GF-D8 (cell line): ENCODE measurements around the gene FAM25A.
A peak's percentile ranks its signal among the peaks of the same experiment; 100 is the strongest.
"Not testable (repeated sequence)": the region's sequence is repeated elsewhere in the genome, so short reads cannot be mapped to it uniquely, and the experiment has no call there.

ENCODE experiments used
- DNase-seq: peaks from one replicate; lab custom pipeline; 2025; lab: John Stamatoyannopoulos, UW

FAM25A gene

GRCh38 chr10:87013528-87013927 is 6.6 kb upstream of the FAM25A start:
- not testable (repeated sequence) for DNase-seq

GRCh38 chr10:87014986-87015716 is 4.9 kb upstream of the FAM25A start:
- not testable (repeated sequence) for DNase-seq

- DNase-seq, result not testable (repeated sequence)
Observed at GRCh38 chr10:87018127-87018526, 2.0 kb upstream of the FAM25A start.

- not testable (repeated sequence) for DNase-seq
Observed at GRCh38 chr10:87019066-87019465, 1.0 kb upstream of the FAM25A start.

GRCh38 chr10:87019504-87019903 is 590 bp upstream of the FAM25A start:
- DNase-seq, result not testable (repeated sequence)

- DNase-seq, result peak; percentile 42
Observed at GRCh38 chr10:87025285-87025958, 5.3 kb downstream of the FAM25A start.

GRCh38 chr10:87026747-87027508 is 6.8 kb downstream of the FAM25A start:
- not testable (repeated sequence) for DNase-seq

GRCh38 chr10:87030419-87030818 is 10.3 kb downstream of the FAM25A start:
- DNase-seq, result not testable (repeated sequence)

- DNase-seq, result no peak
Observed at GRCh38 chr10:87030912-87031635, 11.0 kb downstream of the FAM25A start.

GRCh38 chr10:87036623-87037022 is 16.5 kb downstream of the FAM25A start:
- DNase-seq, result no peak

- no peak for DNase-seq
Observed at GRCh38 chr10:87038286-87038717, 18.2 kb downstream of the FAM25A start.

GRCh38 chr10:87038786-87039185 is 18.7 kb downstream of the FAM25A start:
- no peak for DNase-seq

GRCh38 chr10:87043579-87043978 is 23.5 kb downstream of the FAM25A start:
- not testable (repeated sequence) for DNase-seq

- no peak for DNase-seq
Observed at GRCh38 chr10:87045434-87045938, 25.4 kb downstream of the FAM25A start.

GRCh38 chr10:87053111-87053510 is 33.0 kb downstream of the FAM25A start:
- no peak for DNase-seq

GRCh38 chr10:87053577-87054181 is 33.6 kb downstream of the FAM25A start:
- no peak for DNase-seq

GRCh38 chr10:87054373-87055295 is 34.5 kb downstream of the FAM25A start:
- no peak for DNase-seq

GRCh38 chr10:87058171-87058570 is 38.1 kb downstream of the FAM25A start:
- DNase-seq, result no peak

GRCh38 chr10:87059401-87059800 is 39.3 kb downstream of the FAM25A start:
- no peak for DNase-seq

GRCh38 chr10:87060280-87060928 is 40.3 kb downstream of the FAM25A start:
- DNase-seq, result no peak
